ENCODE results near the gene SERINC1.

- TF ChIP-seq MAX (IDR thresholded peaks at IDR 0.05): peak; percentile 31; the same call in 1 of the 2 replicates
- peak; percentile 79 for TF ChIP-seq PHF8 (IDR thresholded peaks at IDR 0.05; ENCODE audit: borderline replicate concordance, low read depth)
- no peak for TF ChIP-seq CTCF (IDR thresholded peaks at IDR 0.05)
- TF ChIP-seq MYC (IDR thresholded peaks at IDR 0.05; ENCODE audit: borderline replicate concordance, low read length): no peak
- 0 out of 2 replicates have a peak, but pooled peaks have one; percentile 34 for TF ChIP-seq POLR2A (IDR thresholded peaks at IDR 0.05; ENCODE audit: low read length)
- no peak for TF ChIP-seq RCOR1 (IDR thresholded peaks at IDR 0.05; ENCODE audit: low read depth, low read length)
- TF ChIP-seq ZFP36 (IDR thresholded peaks at IDR 0.05; ENCODE audit: borderline replicate concordance, partially characterized antibody): no peak
- TF ChIP-seq USF2 (IDR thresholded peaks at IDR 0.05): peak; percentile 86
- TF ChIP-seq PBX3 (IDR thresholded peaks at IDR 0.05): no peak
- no peak for TF ChIP-seq HMGXB4 (CRISPR knock-in tag; IDR thresholded peaks at IDR 0.05; ENCODE audit: borderline replicate concordance)
- TF ChIP-seq JUN (IDR thresholded peaks at IDR 0.05): no peak
Measured at GRCh38 chr6:122399348-122400120, 72.1 kb downstream of the SERINC1 start, which contains the start of gene HSF2.
